WTC11 (cell line): ENCODE measurements around the gene TMEM121B. TPM values are rescaled to one million over a fixed set of nuclear protein-coding genes. Genes with fewer than 3 reads are reported as not detected.

Experiments used
- ATAC-seq: fragments of 200-7000 bp; cut with Tn5 transposase; 2 replicates; pipeline ENCODE4 v1.10.0; 2021; ENCODE audit warnings: mild to moderate bottlenecking, moderate library complexity
- CTCF ChIA-PET: fragments of 300-600 bp; sonication (Branson Sonifier 250); formaldehyde crosslinking; loops from one replicate; lab custom pipeline; 2021; ENCODE audit warnings: antibody characterized with exemption; lab: Charles Lee
- POLR2A ChIA-PET: fragments of 350-600 bp; sonication (Branson Sonifier 250); formaldehyde crosslinking; loops from one replicate; lab custom pipeline; 2021; ENCODE audit warnings: antibody characterized with exemption; lab: Charles Lee
- DNase-seq: peaks from one replicate; pipeline ENCODE4 v3.0.0; 2021; ENCODE audit warnings: low spot score
- H3K27ac Mint-ChIP-seq: 2 replicates; pipeline ENCODE4 v1.8.0; 2021; ENCODE audit warnings: mixed read lengths
- H3K27me3 Mint-ChIP-seq: 2 replicates; pipeline ENCODE4 v1.8.0; 2021; ENCODE audit warnings: low read depth, mild to moderate bottlenecking, moderate library complexity, mixed read lengths
- H3K36me3 Mint-ChIP-seq: 2 replicates; pipeline ENCODE4 v1.8.0; 2021; ENCODE audit warnings: mixed read lengths
- H3K4me1 Mint-ChIP-seq: 2 replicates; pipeline ENCODE4 v1.8.0; 2022; ENCODE audit warnings: mixed read lengths
- H3K4me3 Mint-ChIP-seq: 2 replicates; pipeline ENCODE4 v1.8.0; 2021; ENCODE audit warnings: mild to moderate bottlenecking, moderate library complexity, mixed read lengths
- H3K9me3 Mint-ChIP-seq: 2 replicates; pipeline ENCODE4 v1.8.0; 2021; ENCODE audit warnings: mixed read lengths
- CDX4 ChIP-seq: fragments of 250-450 bp; sonication (Bioruptor Pico); IDR thresholded peaks from 2 replicates; pipeline ENCODE4 v1.9.0; 2021; ENCODE audit warnings: moderate library complexity, mild to moderate bottlenecking, inconsistent platforms, borderline replicate concordance
- CREM ChIP-seq: sonication (generic); formaldehyde crosslinking; IDR thresholded peaks from 2 replicates; pipeline ENCODE4 v1.8.1; 2022; ENCODE audit warnings: mild to moderate bottlenecking, missing genetic modification reagents, moderate library complexity
- IRF2 ChIP-seq: sonication (generic); formaldehyde crosslinking; IDR thresholded peaks from 2 replicates; pipeline ENCODE4 v1.8.0; 2022; ENCODE audit warnings: low read depth, missing genetic modification reagents, borderline replicate concordance
- KAT7 ChIP-seq: sonication (generic); formaldehyde crosslinking; IDR thresholded peaks from 2 replicates; pipeline ENCODE4 v1.8.1; 2023; ENCODE audit warnings: missing genetic modification reagents, mild to moderate bottlenecking, borderline replicate concordance
- NFE2L1 ChIP-seq: sonication (generic); formaldehyde crosslinking; IDR thresholded peaks from 2 replicates; pipeline ENCODE4 v1.8.1; 2023; ENCODE audit warnings: missing genetic modification reagents
- RELA ChIP-seq: sonication (generic); formaldehyde crosslinking; IDR thresholded peaks from 2 replicates; pipeline ENCODE4 v1.8.1; 2022; ENCODE audit warnings: missing genetic modification reagents, mild to moderate bottlenecking, borderline replicate concordance
- RORB ChIP-seq: fragments of 250-450 bp; sonication (Bioruptor Pico); IDR thresholded peaks from 2 replicates; pipeline ENCODE4 v1.9.0; 2021; ENCODE audit warnings: mild to moderate bottlenecking
- SMAD3 ChIP-seq: sonication (generic); formaldehyde crosslinking; IDR thresholded peaks from 2 replicates; pipeline ENCODE4 v1.8.0; 2022; ENCODE audit warnings: missing genetic modification reagents, mild to moderate bottlenecking, borderline replicate concordance
- SOX15 ChIP-seq: fragments of 250-450 bp; sonication (Bioruptor Pico); IDR thresholded peaks from 2 replicates; pipeline ENCODE4 v1.9.0; 2021; ENCODE audit warnings: mild to moderate bottlenecking
- TEAD4 ChIP-seq: sonication (generic); formaldehyde crosslinking; IDR thresholded peaks from 2 replicates; pipeline ENCODE4 v1.8.0; 2022; ENCODE audit warnings: mild to moderate bottlenecking, missing genetic modification reagents
- ZNF219 ChIP-seq: sonication (generic); formaldehyde crosslinking; IDR thresholded peaks from 2 replicates; pipeline ENCODE4 v1.8.0; 2023; ENCODE audit warnings: missing genetic modification reagents, mild to moderate bottlenecking, borderline replicate concordance
- ZNF416 ChIP-seq: fragments of 250-450 bp; sonication (Bioruptor Pico); IDR thresholded peaks from 2 replicates; pipeline ENCODE4 v1.9.0; 2021; ENCODE audit warnings: mild to moderate bottlenecking, inconsistent platforms
- ZSCAN18 ChIP-seq: fragments of 250-450 bp; sonication (Bioruptor Pico); IDR thresholded peaks from 2 replicates; pipeline ENCODE4 v2.1.2; 2022; ENCODE audit warnings: mild to moderate bottlenecking, moderate library complexity
- total RNA-seq: library from RNA; stranded (reverse); gene quantifications from 3 replicates; pipeline ENCODE4 v1.2.3, GENCODE V29; 2021
- TF ChIP-seq, protein P1 (sequence below): sonication (generic); formaldehyde crosslinking; IDR thresholded peaks from 2 replicates; pipeline ENCODE4 v1.8.0; 2023; ENCODE audit warnings: mild to moderate bottlenecking, missing genetic modification reagents
- TF ChIP-seq, protein P2 (sequence below): sonication (generic); formaldehyde crosslinking; IDR thresholded peaks from 2 replicates; pipeline ENCODE4 v1.8.1; 2023; ENCODE audit warnings: mild to moderate bottlenecking, moderate library complexity, missing genetic modification reagents
- TF ChIP-seq, protein P3 (sequence below): sonication (generic); formaldehyde crosslinking; IDR thresholded peaks from 2 replicates; pipeline ENCODE4 v1.8.0; 2022; ENCODE audit warnings: mild to moderate bottlenecking, missing genetic modification reagents
- TF ChIP-seq, protein P4 (sequence below): sonication (generic); formaldehyde crosslinking; IDR thresholded peaks from 2 replicates; pipeline ENCODE4 v1.8.1; 2022; ENCODE audit warnings: low read depth, missing genetic modification reagents, borderline replicate concordance

TMEM121B gene
- total RNA-seq, 1 experiment from 2014 or later = 7.5 TPM

DNA sequence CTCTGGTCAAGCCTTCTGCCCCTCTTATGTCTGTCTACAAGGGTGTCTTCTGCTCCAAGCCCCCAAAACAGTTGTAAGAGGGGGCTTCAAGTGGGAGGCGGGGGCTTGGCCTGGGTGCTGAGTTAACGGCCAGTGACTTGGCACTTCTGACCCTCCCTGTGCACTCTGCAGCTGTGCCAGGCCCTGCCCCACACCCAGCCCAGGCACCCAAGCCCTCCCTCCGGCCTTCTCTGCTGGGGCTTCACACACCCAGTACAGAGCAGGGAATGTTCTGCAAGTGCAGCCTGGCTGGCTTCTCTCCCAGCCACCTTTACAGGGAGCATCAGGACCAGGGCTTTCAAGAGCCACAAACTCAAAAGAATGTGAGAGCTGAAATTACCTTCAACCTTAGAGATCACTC is 3.8 kb downstream of the TMEM121B start:
- Mint-ChIP-seq H3K36me3 (no peaks in the 10 kb centered on the region), H3K4me1 (peaks cover 25% of the 10 kb centered on the region), H3K27ac (0 out of 2 replicates have a peak overlapping the region, but pooled peaks have one; percentile 33), H3K9me3 (no peaks in the 10 kb centered on the region), H3K4me3 (no peak overlapping the region), H3K27me3 (peaks cover 3% of the 10 kb centered on the region; the same call in 1 of the 2 replicates)
- CTCF ChIA-PET = interaction anchor here (1.3 to 2.5 kb wide), 6 partner anchors 14 to 59 kb away, joined by 3 to 13 read pairs (median 8); no protein-coding TSS in a partner anchor
- ATAC-seq = no peak
- POLR2A ChIA-PET = no interaction called here
- no peak for TF ChIP-seq ZNF416 (CRISPR knock-in tag)
- no peak for TF ChIP-seq ZSCAN18 (CRISPR knock-in tag)
- TF ChIP-seq TEAD4 = no peak
- no peak for TF ChIP-seq SMAD3 (CRISPR knock-in tag)
- TF ChIP-seq NFE2L1 = no peak
- no peak for TF ChIP-seq SOX15 (CRISPR knock-in tag)
- TF ChIP-seq CDX4 (CRISPR knock-in tag) = no peak
- no peak for TF ChIP-seq RORB
- TF ChIP-seq ZNF219 = no peak
- TF ChIP-seq CREM (CRISPR knock-in tag) = no peak
- no peak for DNase-seq

GRCh38 chr22:17116572-17117330 is 4.4 kb downstream of the TMEM121B start:
- no peaks in the 10 kb centered on the region for H3K9me3 Mint-ChIP-seq
- no peaks in the 10 kb centered on the region for H3K36me3 Mint-ChIP-seq
- DNase-seq (no peak), ATAC-seq (no peak)
- peak overlapping the region; percentile 16 for H3K27ac Mint-ChIP-seq
- H3K4me3 Mint-ChIP-seq = no peak overlapping the region
- peaks cover 21% of the 10 kb centered on the region for H3K4me1 Mint-ChIP-seq
- ChIA-PET POLR2A (interaction anchor here (1.0 kb wide), 1 partner anchor 37 kb away, joined by 3 read pairs; no protein-coding TSS in a partner anchor), CTCF (interaction anchor here (0.6 to 2.9 kb wide), 9 partner anchors 15 to 442 kb away, joined by 3 to 13 read pairs (median 6); no protein-coding TSS in a partner anchor)
- H3K27me3 Mint-ChIP-seq = peaks cover 3% of the 10 kb centered on the region; the same call in 1 of the 2 replicates
- TF ChIP-seq, protein P1, sequence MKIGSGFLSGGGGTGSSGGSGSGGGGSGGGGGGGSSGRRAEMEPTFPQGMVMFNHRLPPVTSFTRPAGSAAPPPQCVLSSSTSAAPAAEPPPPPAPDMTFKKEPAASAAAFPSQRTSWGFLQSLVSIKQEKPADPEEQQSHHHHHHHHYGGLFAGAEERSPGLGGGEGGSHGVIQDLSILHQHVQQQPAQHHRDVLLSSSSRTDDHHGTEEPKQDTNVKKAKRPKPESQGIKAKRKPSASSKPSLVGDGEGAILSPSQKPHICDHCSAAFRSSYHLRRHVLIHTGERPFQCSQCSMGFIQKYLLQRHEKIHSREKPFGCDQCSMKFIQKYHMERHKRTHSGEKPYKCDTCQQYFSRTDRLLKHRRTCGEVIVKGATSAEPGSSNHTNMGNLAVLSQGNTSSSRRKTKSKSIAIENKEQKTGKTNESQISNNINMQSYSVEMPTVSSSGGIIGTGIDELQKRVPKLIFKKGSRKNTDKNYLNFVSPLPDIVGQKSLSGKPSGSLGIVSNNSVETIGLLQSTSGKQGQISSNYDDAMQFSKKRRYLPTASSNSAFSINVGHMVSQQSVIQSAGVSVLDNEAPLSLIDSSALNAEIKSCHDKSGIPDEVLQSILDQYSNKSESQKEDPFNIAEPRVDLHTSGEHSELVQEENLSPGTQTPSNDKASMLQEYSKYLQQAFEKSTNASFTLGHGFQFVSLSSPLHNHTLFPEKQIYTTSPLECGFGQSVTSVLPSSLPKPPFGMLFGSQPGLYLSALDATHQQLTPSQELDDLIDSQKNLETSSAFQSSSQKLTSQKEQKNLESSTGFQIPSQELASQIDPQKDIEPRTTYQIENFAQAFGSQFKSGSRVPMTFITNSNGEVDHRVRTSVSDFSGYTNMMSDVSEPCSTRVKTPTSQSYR = no peak
- TF ChIP-seq, protein P2, sequence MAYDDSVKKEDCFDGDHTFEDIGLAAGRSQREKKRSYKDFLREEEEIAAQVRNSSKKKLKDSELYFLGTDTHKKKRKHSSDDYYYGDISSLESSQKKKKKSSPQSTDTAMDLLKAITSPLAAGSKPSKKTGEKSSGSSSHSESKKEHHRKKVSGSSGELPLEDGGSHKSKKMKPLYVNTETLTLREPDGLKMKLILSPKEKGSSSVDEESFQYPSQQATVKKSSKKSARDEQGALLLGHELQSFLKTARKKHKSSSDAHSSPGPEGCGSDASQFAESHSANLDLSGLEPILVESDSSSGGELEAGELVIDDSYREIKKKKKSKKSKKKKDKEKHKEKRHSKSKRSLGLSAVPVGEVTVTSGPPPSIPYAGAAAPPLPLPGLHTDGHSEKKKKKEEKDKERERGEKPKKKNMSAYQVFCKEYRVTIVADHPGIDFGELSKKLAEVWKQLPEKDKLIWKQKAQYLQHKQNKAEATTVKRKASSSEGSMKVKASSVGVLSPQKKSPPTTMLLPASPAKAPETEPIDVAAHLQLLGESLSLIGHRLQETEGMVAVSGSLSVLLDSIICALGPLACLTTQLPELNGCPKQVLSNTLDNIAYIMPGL = no peak
- TF ChIP-seq RORB (no peak), SMAD3 (CRISPR knock-in tag) (no peak), KAT7 (CRISPR knock-in tag) (no peak), IRF2 (no peak), RELA (CRISPR knock-in tag) (no peak), ZSCAN18 (CRISPR knock-in tag) (no peak)
- TF ChIP-seq, protein P3, sequence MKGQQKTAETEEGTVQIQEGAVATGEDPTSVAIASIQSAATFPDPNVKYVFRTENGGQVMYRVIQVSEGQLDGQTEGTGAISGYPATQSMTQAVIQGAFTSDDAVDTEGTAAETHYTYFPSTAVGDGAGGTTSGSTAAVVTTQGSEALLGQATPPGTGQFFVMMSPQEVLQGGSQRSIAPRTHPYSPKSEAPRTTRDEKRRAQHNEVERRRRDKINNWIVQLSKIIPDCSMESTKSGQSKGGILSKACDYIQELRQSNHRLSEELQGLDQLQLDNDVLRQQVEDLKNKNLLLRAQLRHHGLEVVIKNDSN (CRISPR knock-in tag) = no peak
- TF ChIP-seq, protein P4, sequence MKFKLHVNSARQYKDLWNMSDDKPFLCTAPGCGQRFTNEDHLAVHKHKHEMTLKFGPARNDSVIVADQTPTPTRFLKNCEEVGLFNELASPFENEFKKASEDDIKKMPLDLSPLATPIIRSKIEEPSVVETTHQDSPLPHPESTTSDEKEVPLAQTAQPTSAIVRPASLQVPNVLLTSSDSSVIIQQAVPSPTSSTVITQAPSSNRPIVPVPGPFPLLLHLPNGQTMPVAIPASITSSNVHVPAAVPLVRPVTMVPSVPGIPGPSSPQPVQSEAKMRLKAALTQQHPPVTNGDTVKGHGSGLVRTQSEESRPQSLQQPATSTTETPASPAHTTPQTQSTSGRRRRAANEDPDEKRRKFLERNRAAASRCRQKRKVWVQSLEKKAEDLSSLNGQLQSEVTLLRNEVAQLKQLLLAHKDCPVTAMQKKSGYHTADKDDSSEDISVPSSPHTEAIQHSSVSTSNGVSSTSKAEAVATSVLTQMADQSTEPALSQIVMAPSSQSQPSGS = no peak
